ENCODE data around the gene PASD1. TPM values are rescaled to one million over a fixed set of nuclear protein-coding genes. Genes with fewer than 3 reads are reported as not detected.

PASD1 gene
- total and polyA plus RNA-seq, 10 of the 15 experiments (the other 5 are each of a cell fraction or from before 2014, with no cell fraction given): under 0.01 to 0.01 TPM; not detected in 8

- no peak for TF ChIP-seq CUX1 (IDR thresholded peaks at IDR 0.05; ENCODE audit: insufficient replicate concordance, low read depth, low read length)
- TF ChIP-seq PAX5 (IDR thresholded peaks at IDR 0.05; ENCODE audit: borderline replicate concordance, low read depth, low read length): no peak
Observed at GRCh38 chrX:151633157-151633556, 69.7 kb downstream of the PASD1 start (continued).

GRCh38 chrX:151634937-151635336 is 71.5 kb downstream of the PASD1 start:
- Histone ChIP-seq H3K4me2 (ENCODE audit: control insufficient read depth, insufficient read depth) (no peak overlapping the region), H4K20me1 (ENCODE audit: control insufficient read depth, insufficient read depth) (no peaks in the 10 kb centered on the region), H3K79me2 (ENCODE audit: control insufficient read depth, insufficient read depth, low read length) (no peaks in the 10 kb centered on the region), H3K27me3 (replicated peaks in 1 of 2; ENCODE audit: control insufficient read depth in 2 of 2, insufficient read depth in 2 of 2, low read length in 1 of 2) (no peaks in the 10 kb centered on the region), H3K4me1 (ENCODE audit: control insufficient read depth, insufficient read depth, low read length) (no peaks in the 10 kb centered on the region), H3K27ac (ENCODE audit: control insufficient read depth, insufficient read depth) (no peak overlapping the region), H3K9ac (ENCODE audit: control insufficient read depth, insufficient read depth, low read length) (no peak overlapping the region), H3K36me3 (ENCODE audit: control insufficient read depth in 2 of 2, insufficient read depth in 2 of 2, low read length in 1 of 2) (no peaks in the 10 kb centered on the region), H3K9me3 (replicated peaks; ENCODE audit: control insufficient read depth, insufficient read depth, low read length) (no peaks in the 10 kb centered on the region), H3K4me3 (no peak overlapping the region), H2AFZ (ENCODE audit: control insufficient read depth, low read depth, low read length) (no peak overlapping the region)
- ATAC-seq (no peak), DNase-seq (ENCODE audit: low read depth, low spot score) (no peak), FAIRE-seq (no peak)
- RAD21 ChIA-PET (ENCODE audit: unreplicated experiment): no interaction called here
- BruUV-seq (replicated peaks): no TSS peak
- intact Hi-C loops (cut with micrococcal nuclease; ENCODE audit: unreplicated experiment) (no loop called here), in situ Hi-C loops (cut with MboI) (no loop called here)
- WGBS (ENCODE audit: insufficient coverage, insufficient replicate concordance, low lambda C conversion rate, missing lambda C conversion rate): 0% methylated on average over 1 of the region's 1 CpG
- POLR2A ChIA-PET: no interaction called here
- SMC1A ChIA-PET (ENCODE audit: uncharacterized antibody, unreplicated experiment): no interaction called here
- TF ChIP-seq SMC3 (IDR thresholded peaks at IDR 0.05; ENCODE audit: borderline replicate concordance, low read length) (no peak), ZNF274 (IDR thresholded peaks at IDR 0.05; ENCODE audit: insufficient read depth, insufficient read length) (no peak), RAD21 (IDR thresholded peaks at IDR 0.05; ENCODE audit: insufficient read depth, low read depth, low read length) (no peak), SREBF2 (IDR thresholded peaks at IDR 0.05; ENCODE audit: low read length) (no peak), CHD1 (IDR thresholded peaks at IDR 0.05; ENCODE audit: low read depth, low read length) (no peak), CTCF (IDR thresholded peaks at IDR 0.05 in 2 of 3, conservative IDR thresholded peaks at IDR 0.05 in 1 of 3; ENCODE audit: control insufficient read depth in 2 of 3, extremely low read depth in 1 of 3, insufficient read depth in 1 of 3, low read depth in 3 of 3, low read length in 3 of 3) (no peak), POU2F2 (IDR thresholded peaks at IDR 0.05; ENCODE audit: borderline replicate concordance, low read depth, low read length) (no peak), BRCA1 (IDR thresholded peaks at IDR 0.05; ENCODE audit: low read depth, low read length) (no peak), GATAD2B (conservative IDR thresholded peaks at IDR 0.05; ENCODE audit: low read depth) (no peak)
- TF ChIP-seq, protein P1, sequence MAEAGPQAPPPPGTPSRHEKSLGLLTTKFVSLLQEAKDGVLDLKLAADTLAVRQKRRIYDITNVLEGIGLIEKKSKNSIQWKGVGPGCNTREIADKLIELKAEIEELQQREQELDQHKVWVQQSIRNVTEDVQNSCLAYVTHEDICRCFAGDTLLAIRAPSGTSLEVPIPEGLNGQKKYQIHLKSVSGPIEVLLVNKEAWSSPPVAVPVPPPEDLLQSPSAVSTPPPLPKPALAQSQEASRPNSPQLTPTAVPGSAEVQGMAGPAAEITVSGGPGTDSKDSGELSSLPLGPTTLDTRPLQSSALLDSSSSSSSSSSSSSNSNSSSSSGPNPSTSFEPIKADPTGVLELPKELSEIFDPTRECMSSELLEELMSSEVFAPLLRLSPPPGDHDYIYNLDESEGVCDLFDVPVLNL (IDR thresholded peaks at IDR 0.05; ENCODE audit: low read depth, low read length): no peak
- CTCF ChIA-PET: no interaction called here
